NCI-H345 treated with DMSO at 0.1 percent for 48 hours (cell line): Measurements from ENCODE around the gene SPI1.
"Not testable (repeated sequence)": the region's sequence is repeated elsewhere in the genome, so short reads cannot be mapped to it uniquely, and the experiment has no call there.

ENCODE experiments used
- DNase-seq: peaks from one replicate; lab custom pipeline; 2025; ENCODE audit not compliant: unreplicated experiment; lab: John Stamatoyannopoulos, UW

Gene SPI1

DNA sequence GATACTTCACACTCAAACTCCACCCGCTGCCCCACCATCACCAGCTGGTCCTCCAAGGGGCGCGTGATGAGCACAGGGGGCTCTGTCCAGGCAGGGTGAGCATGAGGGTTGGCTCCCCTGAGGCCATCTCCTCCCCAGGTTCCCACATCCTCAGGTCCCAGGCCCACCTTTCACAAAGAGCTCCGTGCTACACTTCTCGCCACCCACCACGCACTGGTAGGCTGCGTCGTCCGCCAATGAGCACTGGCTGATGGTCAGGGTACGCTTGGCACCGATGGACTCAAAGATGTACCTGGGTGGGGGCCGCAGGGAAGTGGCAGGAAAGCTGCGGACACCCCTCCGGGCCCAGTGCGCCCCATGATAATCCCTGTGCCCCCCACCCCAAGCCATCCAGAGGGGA lies 35.5 kb downstream of the SPI1 start:
- no peak for DNase-seq

DNA sequence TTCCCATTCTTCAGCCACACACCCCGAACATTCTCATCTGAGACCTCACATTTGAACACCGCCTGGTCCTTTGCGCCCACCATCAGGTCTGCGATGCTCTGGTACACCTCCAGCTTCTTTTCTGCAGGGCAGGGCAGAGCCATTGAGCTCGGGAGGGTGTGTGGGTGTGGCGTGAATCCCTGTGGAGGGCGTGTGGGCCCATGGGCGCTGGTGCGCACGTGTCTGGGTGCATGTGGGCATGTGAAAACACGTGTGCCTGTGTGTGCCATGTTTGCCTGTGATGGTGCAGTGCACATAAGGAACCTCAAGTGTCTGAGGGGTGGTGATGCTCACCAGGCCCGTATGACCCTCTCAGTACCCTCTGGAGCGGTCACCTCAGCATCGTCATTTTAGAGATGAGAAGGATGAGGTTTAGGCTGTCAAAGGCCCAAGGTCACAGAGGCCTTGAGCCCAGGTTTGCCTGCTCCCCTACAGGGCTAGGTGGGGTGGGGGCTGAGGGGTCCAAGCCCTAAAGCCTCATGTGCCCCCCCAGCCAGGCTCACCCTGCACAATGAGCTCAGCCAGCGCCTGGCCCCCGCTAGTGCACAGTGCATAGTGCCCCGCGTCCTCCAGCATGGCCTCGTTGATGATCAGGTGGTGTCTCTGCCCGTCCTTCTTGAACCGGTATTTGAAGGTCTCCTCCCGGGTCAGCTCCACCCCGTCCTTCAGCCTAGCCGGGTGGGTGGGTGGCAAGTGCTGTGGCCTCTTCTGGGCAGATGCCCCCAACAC lies 36.1 kb downstream of the SPI1 start:
- no peak for DNase-seq

DNA sequence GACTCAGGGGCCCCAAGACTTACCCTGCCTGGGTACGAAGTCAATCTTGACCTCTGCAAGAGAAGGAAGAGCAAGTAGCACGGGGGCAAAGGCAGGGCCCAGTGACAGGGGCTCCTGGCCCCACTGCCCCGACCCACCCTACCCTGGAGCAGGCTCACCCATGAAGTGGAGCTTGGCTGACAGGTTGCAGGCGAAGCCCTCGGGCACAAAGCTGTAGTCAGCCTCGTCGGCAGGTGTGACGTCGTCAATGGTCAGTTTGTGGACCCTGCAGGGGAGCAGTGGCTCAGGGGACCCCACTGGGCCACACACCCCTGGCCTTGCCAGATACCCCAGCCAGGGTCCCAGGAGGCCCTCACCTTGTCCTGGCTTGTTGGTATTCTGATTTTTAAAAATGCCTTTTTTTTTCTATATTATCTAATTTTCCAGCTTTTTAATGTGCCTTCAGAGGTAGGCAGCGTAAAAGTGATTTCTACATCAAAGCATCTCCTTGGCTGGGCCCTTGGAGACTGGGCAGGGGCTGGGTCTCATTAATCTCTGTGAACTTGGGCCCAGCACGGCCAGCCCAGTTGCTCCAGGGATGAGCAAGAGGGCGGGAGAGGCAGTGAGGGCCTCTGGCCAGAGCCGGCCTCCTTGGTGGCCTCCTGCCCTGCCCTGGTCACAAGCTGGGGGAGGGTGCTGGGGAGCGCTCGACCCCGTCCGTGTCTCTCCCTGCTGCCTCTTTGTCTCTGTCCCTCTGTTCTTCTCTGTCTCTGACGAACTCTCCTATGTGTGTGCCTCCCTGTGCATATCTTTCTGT lies 37.2 kb downstream of the SPI1 start:
- no peak for DNase-seq

DNA sequence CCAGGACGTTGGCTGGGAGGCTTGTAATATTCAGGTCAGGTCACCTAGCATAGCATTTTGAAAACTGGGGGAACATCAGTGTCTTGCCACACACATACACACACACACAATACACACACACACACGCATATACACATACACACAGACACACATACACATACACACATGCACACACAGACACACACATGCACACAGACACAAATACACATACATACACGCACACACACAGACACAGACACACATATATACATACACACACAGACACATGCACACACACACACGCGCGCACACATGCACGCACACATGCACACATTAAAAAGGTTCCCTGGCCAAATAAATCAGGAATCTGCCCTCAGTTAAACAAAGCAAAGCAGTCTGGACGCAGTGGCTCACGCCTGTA lies 38.3 kb downstream of the SPI1 start:
- DNase-seq = no peak

DNA sequence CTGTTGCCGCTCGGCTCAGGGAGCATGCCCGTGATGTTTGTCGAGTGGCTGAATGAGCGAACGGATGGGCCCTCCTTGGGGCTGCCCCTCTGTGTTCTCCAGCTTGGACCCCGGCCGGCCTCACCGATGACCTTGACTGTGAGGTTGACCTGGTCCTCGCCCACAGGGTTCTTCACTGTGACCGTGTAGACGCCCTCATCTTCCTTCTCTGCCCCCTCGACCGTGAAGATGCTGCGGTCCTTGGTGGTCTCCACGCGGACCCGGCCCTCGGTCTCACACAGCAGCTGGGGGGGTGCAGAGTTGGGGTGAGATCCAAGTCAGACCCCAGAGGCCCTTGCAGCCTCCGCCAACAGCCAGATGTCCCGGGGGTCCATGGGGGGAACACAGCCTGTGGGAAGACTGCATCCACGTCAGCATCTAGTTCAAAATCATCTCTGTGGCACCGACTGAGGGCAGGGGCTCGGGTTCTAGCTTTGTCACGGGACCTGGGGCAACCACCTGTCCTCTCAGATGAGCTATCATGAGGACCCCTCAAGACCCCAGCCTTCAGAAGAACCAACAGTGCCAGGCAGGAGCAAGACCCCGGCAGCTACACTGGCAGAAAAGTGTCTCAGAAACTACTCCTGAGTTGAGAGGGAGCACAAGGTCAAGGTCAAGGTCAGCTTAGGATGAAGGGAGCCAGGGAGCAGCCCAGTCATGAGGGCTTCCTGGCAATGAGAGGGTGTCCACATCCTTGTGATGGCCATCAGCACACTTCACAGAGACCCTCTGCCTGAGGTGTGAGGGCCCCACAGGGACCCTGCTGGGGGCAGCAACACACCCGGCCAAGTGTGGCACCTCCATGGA lies 39.7 kb downstream of the SPI1 start:
- no peak for DNase-seq

DNA sequence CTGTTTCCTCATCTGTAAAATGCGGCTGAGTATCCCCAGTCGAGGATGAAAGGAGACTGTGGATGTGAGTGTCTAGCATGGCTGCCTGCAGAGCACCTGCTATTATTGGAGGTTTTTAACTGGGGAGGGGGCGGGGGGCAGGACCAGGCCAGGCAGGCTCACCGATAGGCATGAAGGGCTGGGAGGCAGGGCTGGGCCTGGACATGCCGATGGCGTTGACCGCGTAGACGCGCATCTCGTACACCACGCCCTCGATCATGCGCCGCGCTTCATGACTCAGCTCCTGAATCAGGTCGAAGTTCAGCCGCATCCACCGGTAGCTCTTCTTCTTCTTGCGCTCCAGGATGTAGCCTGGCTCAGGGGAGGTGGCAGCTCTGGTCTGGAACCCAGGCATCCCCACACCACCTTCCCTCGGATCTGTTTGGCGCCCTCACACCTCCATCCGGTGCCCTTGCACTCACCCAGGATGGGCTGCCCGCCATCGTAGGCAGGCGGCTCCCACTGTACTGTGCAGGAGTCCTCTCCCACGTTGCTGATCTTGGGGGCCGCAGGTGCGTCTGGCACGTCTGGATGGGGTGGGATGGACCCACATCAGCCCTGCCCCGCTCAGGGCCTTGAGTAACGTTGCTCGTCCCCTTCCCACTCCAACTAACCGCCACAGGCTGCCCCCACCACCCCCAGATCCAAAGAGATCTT lies 41.0 kb downstream of the SPI1 start:
- no peak for DNase-seq

DNA sequence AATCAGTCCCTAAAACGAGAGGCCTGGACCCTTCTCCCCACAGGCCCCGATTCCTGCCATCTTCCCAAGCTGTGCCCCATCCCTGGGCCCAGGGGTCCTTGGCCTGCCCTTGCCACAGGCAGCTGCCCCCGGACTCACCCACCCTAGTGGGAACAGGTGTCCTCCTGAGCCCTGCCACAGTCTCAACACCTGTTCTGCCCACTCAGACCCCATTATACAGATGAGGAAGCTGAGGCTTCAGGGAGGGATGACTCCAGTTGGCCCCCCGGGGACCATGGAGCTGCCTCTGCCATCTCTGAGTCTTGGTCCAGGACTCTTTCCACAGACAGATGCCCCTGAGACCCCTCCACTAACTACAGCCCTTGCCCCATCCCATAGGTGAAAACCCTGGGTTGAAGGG lies 41.8 kb downstream of the SPI1 start:
- DNase-seq = no peak

DNA sequence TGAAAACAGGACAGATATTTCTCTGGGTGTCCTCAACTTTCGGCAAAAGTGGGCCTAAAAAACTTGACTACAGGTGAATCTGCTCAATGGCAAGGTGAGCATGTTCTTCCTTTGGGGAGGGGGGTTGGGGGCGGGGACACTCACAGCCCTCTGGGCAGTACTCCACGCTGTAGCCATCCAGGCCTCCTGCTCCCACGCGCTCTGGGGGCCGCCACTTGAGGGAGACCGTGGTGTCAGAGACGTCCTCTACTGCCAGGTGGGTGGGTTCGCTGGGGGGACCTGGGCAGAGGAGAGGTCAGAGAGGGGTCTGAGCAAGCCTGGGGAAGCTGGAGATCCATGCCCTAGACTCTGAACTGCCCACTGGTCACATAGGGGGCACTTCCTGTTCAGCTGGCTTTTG lies 42.6 kb downstream of the SPI1 start:
- no peak for DNase-seq

DNA sequence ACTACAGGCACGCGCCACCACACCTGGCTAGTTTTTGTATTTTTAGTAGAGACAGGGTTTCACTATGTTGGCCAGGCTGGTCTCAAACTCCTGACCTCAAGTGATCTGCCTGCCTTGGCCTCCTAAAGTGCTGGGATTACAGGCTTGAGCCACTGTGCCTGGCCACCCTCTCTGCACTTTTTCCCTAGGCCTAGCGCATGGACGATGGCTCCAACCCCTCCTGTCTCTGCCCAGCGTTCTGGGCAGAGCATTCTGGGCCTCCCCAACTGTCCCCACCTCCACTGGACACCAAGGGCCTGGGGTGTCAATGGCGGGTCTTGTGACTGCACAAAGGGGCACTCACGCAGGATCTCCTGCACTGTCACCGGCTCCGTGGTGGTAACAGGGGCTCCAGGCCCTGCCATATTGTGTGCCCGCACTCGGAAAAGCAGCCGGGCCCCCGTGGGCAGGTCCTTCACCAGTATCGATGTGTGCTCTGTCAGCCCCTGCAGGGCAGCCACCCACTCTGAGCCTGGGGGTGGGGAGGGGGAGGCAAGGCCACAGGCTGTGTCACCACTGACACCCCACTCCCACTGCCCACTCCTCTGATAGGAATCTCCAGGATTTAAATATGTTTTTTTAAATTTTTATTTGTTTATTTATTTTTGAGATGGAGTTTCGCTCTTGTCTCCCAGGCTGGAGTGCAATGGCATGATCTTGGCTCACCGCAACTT lies 43.5 kb downstream of the SPI1 start:
- DNase-seq = not testable (repeated sequence)

DNA sequence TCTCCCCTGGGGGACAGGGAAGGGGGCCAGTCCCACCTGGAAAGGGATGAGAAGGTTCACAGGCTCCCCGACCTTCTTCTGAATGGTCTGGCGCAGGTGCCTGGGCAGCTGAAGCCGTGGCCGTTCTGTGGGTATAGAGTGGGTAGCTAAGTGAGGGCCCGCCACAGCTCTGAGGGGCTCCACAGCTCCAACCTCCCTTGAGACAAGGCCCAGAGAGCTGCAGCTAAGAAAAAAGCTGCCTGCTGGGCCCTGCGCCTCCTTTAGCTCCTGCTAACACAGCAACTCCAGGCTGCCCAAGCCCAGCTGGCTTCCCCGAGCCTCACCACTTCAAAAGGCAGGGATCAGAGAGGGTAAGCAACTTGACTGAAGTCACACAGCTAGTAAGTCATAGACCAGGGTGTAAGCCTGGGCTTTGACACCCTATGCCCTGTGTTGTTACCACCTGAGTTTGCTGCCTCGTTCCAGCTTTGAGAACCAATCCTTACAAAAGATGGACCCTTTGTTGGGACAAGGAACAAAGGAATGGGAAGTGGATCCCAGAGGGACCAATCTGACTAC lies 44.4 kb downstream of the SPI1 start:
- no peak for DNase-seq

DNA sequence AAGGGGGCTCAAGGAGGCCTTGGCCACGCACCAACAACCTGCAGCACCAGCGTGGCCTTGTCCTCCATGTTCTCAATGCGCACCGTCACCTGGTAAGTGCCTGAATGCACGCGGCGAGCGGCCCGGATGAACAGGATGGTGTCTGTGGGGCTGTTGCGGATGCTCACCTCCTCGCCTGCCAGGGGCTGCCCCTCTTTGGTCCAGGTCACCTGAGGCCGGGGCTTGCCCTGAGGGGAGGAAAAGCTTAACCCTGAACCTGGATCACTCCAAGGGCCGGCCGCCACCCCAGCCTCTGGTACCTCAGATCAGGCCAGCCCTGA lies 44.9 kb downstream of the SPI1 start:
- DNase-seq = no peak

DNA sequence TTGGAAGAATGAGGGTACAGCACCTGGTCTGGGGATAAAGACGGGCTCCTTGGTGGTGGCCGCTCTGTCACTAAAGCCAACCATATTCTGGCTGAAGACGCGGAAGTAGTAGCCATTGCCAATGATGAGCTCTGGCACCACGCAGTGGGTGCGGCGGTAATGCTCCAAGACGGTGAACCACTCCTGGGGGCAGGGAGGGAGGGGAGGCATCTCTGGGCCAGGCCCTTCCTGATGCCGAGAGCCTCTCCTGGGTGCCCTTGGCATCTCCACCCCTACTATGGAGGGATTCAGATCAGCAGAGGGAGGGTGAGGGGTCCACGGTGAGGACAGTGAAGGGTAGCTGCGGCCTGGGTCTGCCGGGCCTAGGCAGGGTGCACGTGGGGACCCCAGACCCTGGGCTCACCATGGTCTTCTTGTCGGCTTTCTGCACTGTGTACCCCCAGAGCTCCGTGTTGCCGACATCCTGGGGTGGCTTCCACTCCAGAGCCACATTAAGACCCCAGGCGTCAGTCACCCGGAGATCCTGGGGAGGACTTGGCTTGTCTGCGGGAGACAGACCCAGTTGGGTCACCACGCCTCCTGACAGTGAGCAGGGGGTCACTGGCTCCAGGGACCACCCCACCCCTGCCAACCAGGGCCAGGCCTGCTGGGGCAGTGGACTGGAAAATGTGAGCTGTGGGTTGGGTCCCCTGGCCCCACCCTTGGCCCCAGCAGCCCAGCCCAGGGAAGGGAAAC lies 45.4 kb downstream of the SPI1 start:
- no peak for DNase-seq

DNA sequence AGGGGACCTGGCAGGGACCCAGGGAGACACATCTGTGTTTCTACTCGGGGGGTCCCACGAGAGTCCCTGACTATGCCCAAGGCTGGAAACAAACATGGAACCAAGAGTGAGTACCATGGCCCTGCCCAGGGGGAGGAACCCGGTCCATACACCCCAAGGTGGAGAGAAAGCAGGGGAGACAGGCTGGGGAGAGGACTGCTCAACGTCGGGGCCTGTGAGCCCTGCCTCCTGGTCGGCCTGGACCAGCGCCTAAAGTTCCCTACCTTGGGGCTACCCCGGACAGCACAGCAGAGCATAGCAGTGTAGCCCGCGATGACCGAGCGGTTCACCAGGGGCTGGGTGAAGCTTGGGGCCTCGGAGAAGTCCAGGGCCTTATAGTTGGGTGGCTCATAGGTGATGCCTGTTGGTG lies 46.0 kb downstream of the SPI1 start:
- DNase-seq = no peak

DNA sequence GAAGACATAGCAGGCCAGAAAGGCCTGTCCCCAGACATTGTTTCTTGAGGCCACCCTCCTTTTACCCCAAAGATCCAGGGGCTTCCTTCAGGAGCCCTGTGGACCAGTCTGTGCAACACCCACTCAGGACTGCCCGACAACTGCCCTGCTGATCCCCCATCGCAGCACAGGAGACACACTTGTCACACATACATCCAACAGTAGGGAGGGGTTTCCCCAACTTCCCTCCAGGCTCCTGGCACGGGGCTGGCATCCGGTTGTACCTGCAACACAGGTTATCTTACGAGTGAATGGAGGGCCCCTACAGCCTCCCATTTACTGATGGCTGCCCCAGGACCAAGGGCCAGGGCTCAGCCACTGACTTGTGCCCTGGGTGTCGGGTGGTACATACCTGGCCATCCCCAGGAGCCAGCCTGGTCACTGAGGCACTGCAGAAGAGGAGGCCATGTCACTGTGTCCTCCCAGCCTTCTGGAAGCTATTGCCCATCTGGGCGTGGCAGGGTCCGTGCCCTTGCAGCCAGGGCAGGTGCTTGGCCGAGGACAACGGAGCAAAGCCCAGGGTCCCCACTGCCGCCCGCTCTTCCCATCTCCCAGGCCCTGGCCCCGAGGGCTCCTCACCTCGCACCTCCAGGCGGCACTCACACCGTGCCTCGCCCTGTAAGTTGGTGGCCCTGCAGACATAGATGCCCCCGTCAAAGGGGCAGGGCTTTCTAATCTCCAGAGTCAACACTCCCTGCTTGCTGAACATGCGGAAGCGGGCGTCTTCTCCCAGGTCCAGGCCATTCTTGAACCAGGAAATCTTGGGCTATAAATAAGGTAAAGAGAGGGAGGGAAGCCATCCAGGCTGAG lies 46.7 kb downstream of the SPI1 start:
- DNase-seq = no peak

DNA sequence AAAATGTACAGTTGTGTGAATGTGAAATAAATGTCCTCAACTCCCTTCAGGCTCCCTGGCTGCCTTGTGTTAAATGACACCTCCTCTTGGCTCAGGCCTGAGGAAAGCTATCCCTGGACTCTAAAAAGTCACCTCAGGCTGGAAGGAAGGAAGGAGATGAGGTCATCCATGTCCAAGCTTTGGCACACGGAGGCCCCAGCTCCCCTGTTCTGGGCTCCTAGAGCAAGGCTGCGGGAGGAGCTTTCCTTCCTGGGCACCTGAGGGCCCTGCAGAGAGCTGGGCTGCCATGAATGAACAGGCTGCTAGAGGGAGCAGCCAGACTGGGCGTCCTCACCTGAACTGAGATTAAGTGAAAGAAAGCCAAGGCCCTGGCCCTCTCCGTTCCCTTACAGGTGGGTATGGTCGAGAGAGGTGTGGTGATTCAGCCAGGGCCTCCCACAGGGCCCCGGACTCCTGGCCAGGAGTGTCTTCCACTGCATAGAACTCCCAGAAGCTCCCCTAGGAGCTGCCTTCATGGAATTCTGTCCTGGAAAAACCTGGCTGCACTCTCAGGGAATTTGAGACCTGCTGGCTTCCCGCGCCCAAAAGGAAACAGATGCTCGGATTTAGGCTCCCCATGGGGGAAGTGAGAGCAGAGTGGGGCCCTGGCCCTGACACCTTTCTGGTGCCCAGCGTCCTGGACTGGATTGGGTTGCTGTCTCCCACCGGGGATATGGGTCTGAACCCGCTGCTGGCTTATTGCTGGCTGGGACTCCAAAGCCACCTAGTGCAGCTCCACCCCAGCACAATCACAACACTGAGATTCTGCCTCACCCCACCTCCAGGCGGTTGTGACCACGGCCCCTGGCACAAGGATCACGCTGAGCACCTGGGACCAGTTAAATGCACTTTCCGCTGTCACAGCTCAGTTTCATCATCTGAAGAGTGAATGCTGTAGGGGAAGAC lies 48.1 kb downstream of the SPI1 start:
- no peak for DNase-seq

DNA sequence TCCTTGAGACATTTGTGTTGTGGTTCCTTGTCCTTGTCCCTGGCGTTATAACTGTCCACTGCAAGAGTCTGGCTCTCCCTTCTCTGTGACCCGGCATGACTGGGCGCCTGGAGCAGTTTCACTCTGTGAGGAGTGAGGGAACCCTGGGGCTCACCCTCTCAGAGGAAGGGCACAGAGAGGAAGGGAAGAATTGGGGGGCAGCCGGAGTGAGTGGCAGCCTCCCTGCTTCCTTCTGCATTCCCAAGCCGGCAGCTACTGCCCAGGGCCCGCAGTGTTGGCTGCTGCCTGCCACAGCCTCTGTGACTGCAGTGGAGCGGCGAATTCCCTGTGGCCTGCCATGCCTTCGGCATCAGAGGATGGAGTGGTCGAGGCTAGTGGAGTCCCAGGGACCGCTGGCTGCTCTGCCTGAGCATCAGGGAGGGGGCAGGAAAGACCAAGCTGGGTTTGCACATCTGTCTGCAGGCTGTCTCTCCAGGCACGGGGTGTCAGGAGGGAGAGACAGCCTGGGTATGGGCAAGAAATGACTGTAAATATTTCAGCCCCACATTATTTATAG lies 48.8 kb downstream of the SPI1 start:
- no peak for DNase-seq
